Common myeloid progenitor, CD34-positive (primary cell): Measurements from ENCODE around the gene ZNF839.

Source experiments
- CTCF ChIA-PET: fragments of 350-600 bp; sonication (Branson Sonifier 250); formaldehyde crosslinking; loops from one replicate; lab custom pipeline; 2021; ENCODE audit warnings: antibody characterized with exemption; lab: Charles Lee
- POLR2A ChIA-PET: fragments of 350-600 bp; sonication (Branson Sonifier 250); formaldehyde crosslinking; loops from one replicate; lab custom pipeline; 2021; ENCODE audit warnings: antibody characterized with exemption; lab: Charles Lee
- DNase-seq, 3 donors: peaks; one replicate each; pipeline versions ENCODE4 v3.0.0 to v3.0.0-alpha.2; 2013
- H3K27ac ChIP-seq, 2 experiments: 1 replicate in 1 of 2; 2 replicates in 1 of 2; pipeline ENCODE4 v1.7.0; 2013; ENCODE audit warnings: inconsistent platforms in 2 of 2, low read length in 2 of 2, mild to moderate bottlenecking in 2 of 2, low read depth in 1 of 2, moderate library complexity in 1 of 2; ENCODE audit not compliant: severe bottlenecking in 2 of 2, insufficient read depth in 1 of 2, poor library complexity in 1 of 2
- H3K27me3 ChIP-seq, 5 experiments: replicated peaks in 2 of 5; 1 replicate in 3 of 5; 2 replicates in 2 of 5; pipeline versions ENCODE4 v1.6.1 to v1.7.0; 2013; ENCODE audit warnings: low read length in 4 of 5, mild to moderate bottlenecking in 2 of 5, moderate library complexity in 2 of 5, inconsistent platforms in 1 of 5; ENCODE audit not compliant: insufficient read depth in 5 of 5, control insufficient read depth in 4 of 5
- H3K36me3 ChIP-seq, 4 experiments: 1 replicate in 2 of 4; 2 replicates in 2 of 4; pipeline versions ENCODE4 v1.6.1 to v1.7.0; 2013; ENCODE audit warnings: low read length in 3 of 4, control low read depth in 1 of 4, mild to moderate bottlenecking in 1 of 4; ENCODE audit not compliant: control insufficient read depth in 4 of 4, insufficient read depth in 4 of 4
- H3K4me1 ChIP-seq, 4 experiments: 1 replicate in 3 of 4; 2 replicates in 1 of 4; pipeline versions ENCODE4 v1.6.1 to v1.7.1; 2013; ENCODE audit warnings: low read length in 3 of 4, mild to moderate bottlenecking in 3 of 4, control low read depth in 1 of 4, inconsistent platforms in 1 of 4, moderate library complexity in 1 of 4; ENCODE audit not compliant: control insufficient read depth in 4 of 4, insufficient read depth in 4 of 4; ENCODE audit errors: control extremely low read depth in 1 of 4
- H3K4me3 ChIP-seq, 7 experiments: 1 replicate in 4 of 7; 2 replicates in 3 of 7; pipeline versions ENCODE4 v1.5.1 to v1.7.0; 2013; ENCODE audit warnings: mild to moderate bottlenecking in 7 of 7, low read length in 6 of 7, moderate library complexity in 6 of 7, inconsistent platforms in 2 of 7, low read depth in 2 of 7, control low read depth in 1 of 7; ENCODE audit not compliant: insufficient read depth in 4 of 7, control insufficient read depth in 1 of 7; ENCODE audit errors: extremely low read depth in 1 of 7
- H3K9me3 ChIP-seq, 5 experiments: 1 replicate in 4 of 5; 2 replicates in 1 of 5; pipeline versions ENCODE4 v1.6.1 to v1.7.1; 2013; ENCODE audit warnings: low read length in 4 of 5, mild to moderate bottlenecking in 2 of 5, inconsistent platforms in 1 of 5, low read depth in 1 of 5, moderate library complexity in 1 of 5; ENCODE audit not compliant: control insufficient read depth in 4 of 5, insufficient read depth in 2 of 5; ENCODE audit errors: control extremely low read depth in 1 of 5
- WGBS: methylation state at CpG from one replicate; pipeline ENCODE4 v1.1.5; 2013; ENCODE audit not compliant: insufficient coverage; 5-methylcytosine and 5-hydroxymethylcytosine counted together

Gene ZNF839

DNA sequence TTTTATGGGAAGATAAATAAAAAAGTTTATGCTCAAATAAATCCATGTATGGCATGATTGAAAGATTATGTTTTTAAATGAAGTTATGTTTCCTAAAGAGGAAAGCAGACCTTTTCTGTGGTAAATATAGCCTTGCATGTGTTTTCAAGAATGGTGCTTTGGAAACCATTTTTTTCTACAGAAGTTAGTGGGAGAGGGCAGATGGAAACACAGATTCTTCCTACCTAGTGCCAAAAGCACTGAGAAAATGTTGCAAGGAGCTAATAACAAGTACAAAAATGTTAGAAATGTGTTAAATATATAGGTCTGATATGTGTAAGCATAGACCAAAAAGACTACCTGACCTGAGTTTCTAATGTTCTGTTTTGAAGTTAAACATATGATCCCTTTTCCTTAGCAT is 67.5 kb downstream of the ZNF839 start:
- Histone ChIP-seq H3K36me3 (peaks cover 0 to 4% (median 3%) of the 10 kb centered on the region in 4 experiments), H3K4me1 (no peaks in the 10 kb centered on the region), H3K9me3 (peaks cover 0 to 1% (median 0%) of the 10 kb centered on the region in 5 experiments), H3K27me3 (no peaks in the 10 kb centered on the region), H3K4me3 (no peak overlapping the region), H3K27ac (no peak overlapping the region)
- POLR2A ChIA-PET = no interaction called here
- CTCF ChIA-PET = no interaction called here
- no peak for DNase-seq

GRCh38 chr14:102389246-102389645 is 69.7 kb downstream of the ZNF839 start:
- CTCF ChIA-PET = interaction anchor here (1.1 kb wide), 1 partner anchor 13 kb away, joined by 3 read pairs; no protein-coding TSS in a partner anchor
- POLR2A ChIA-PET = no interaction called here
- no peak overlapping the region for H3K27ac ChIP-seq

GRCh38 chr14:102390064-102390855 is 70.7 kb downstream of the ZNF839 start:
- H3K36me3 ChIP-seq = peaks cover 0 to 4% (median 3%) of the 10 kb centered on the region in 4 experiments
- no peak overlapping the region for H3K27ac ChIP-seq
- CTCF ChIA-PET = interaction anchor here (0.7 kb wide), 1 partner anchor 20 kb away, joined by 3 read pairs; no protein-coding TSS in a partner anchor
- POLR2A ChIA-PET = no interaction called here
- no CpG with 5 or more reads among the region's 2 CpGs for WGBS
- no peak for DNase-seq
- peaks cover 0 to 1% (median 0%) of the 10 kb centered on the region in 5 experiments for H3K9me3 ChIP-seq
- H3K4me1 ChIP-seq = no peaks in the 10 kb centered on the region
- no peak overlapping the region for H3K4me3 ChIP-seq
- no peaks in the 10 kb centered on the region for H3K27me3 ChIP-seq

More at GRCh38 chr14:102389246-102389645, 69.7 kb downstream of the ZNF839 start:
- Histone ChIP-seq H3K4me1 (no peaks in the 10 kb centered on the region), H3K4me3 (peak overlapping the region in 1 of 7 experiments; percentile 13), H3K36me3 (peaks cover 0 to 4% (median 3%) of the 10 kb centered on the region in 4 experiments), H3K27me3 (no peaks in the 10 kb centered on the region), H3K9me3 (peaks cover 0 to 1% (median 0%) of the 10 kb centered on the region in 5 experiments)
- 80% methylated on average over 1 of the region's 2 CpGs for WGBS
- peak in 2 of 3 donors; percentile 19 to 33 for DNase-seq
